Motor neuron (in vitro differentiated cells): ENCODE measurements around the gene FRMD4A. TPM values are rescaled to one million over a fixed set of nuclear protein-coding genes. Genes with fewer than 3 reads are reported as not detected.

Source experiments
- ATAC-seq, 8 experiments: fragments of 200-7000 bp; cut with Tn5 transposase; replicated peaks in 6 of 8; 2 replicates each; pipeline ENCODE4 v1.8.0; 2021; ENCODE audit warnings: mild to moderate bottlenecking in 8 of 8, moderate library complexity in 8 of 8
- H3K27ac ChIP-seq, 2 donors: fragments of 250-450 bp; sonication (Bioruptor Pico); 2 replicates each; pipeline ENCODE4 v1.9.0; 2021; ENCODE audit warnings: antibody characterized with exemption in 2 of 2, mild to moderate bottlenecking in 2 of 2, moderate library complexity in 1 of 2
- H3K4me1 ChIP-seq, 2 donors: fragments of 250-450 bp; sonication (Bioruptor Pico); replicated peaks in 1 of 2; 2 replicates each; pipeline ENCODE4 v1.6.1; 2021; ENCODE audit warnings: antibody characterized with exemption in 2 of 2, mild to moderate bottlenecking in 2 of 2, moderate library complexity in 1 of 2
- H3K4me3 ChIP-seq, 5 donors: fragments of 250-450 bp; sonication (Bioruptor Pico); 2 replicates each; pipeline ENCODE4 v1.9.0; 2021; ENCODE audit warnings: antibody characterized with exemption in 5 of 5, mild to moderate bottlenecking in 5 of 5, moderate library complexity in 4 of 5
- WGBS, 10 experiments: fragments of 450-650 bp; shearing (Covaris generic); methylation state at CpG; one replicate each; pipeline ENCODE4 v1.0.0; 2022; 5-methylcytosine and 5-hydroxymethylcytosine counted together
- in situ Hi-C, 9 experiments: fragments of 400-800 bp; cut with MboI; loops; one replicate each; pipeline ENCODE4 v1.15.0; 2021; ENCODE audit warnings: low sequenced_read_pairs in 9 of 9, low pct_unique_long_range_greater_than_20kb in 2 of 9; ENCODE audit not compliant: unreplicated experiment in 9 of 9
- total RNA-seq, 8 experiments: library from RNA; unstranded; fragments of 300-600 nt; gene quantifications; 2 replicates each; pipeline versions ENCODE4 v1.2.3 to v1.2.4, GENCODE V29; 2022

The FRMD4A gene
- total RNA-seq, 8 experiments from 2014 or later = 18.6 to 87.3 (median 44.5) TPM

DNA sequence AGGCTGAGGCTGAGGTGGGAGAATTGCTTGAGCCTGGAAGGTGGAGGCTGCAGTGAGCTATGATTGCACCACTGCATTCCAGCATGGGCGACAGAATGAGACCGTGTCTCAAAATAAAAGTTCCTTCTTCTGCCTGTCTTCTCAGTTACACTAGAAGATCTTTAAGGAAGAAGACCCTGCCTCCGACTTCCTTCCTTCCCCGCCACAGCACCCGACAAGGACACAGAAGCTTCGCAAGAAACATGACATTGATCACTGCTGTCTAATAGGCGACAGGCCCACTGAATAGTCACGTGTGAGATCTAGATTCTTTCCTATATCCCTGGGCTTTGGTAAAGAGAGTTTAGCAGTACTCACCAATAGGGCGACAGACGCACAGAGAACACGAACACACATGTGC lies 625.8 kb downstream of the FRMD4A start:
- ATAC-seq = no peak
- no peak overlapping the region for H3K4me3 ChIP-seq
- WGBS, 10 experiments = 33 to 100% (median 77%) methylated on average over 1 to 9 of the region's 11 CpGs; no CpG with 5 or more reads in 1 of the 10 experiments
- H3K27ac ChIP-seq = no peak overlapping the region
- in situ Hi-C loops = no loop called here
- H3K4me1 ChIP-seq = peaks cover 14 to 22% of the 10 kb centered on the region in 2 donors

DNA sequence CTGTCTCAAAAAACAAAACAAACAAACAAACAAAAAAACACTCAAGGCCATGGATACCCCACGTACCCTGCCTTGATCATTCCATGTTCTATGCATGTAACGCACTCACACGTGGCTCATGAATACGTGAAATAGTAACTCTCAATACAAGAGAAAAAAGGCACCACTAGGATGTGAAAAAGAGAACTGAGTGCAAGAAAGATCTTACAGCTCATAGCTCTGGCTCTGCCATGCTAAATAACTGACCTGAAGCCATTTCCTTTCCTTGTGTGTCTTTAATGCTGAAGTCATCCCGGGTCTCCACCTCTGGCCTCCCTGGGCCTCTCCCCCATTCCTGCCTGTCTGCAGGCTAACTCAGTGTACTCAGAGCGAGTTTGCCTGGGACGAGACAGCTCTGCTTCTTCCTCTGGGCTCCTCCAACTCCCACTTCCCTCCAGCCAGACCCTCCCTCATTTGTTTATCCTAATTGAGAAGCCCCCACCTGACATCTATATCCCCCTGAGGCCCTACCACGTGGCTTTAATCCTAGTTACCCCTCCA lies 626.7 kb downstream of the FRMD4A start:
- in situ Hi-C loops = no loop called here
- no peak overlapping the region for H3K27ac ChIP-seq
- H3K4me1 ChIP-seq = peaks cover 14 to 22% of the 10 kb centered on the region in 2 donors
- ATAC-seq = no peak
- WGBS, 10 experiments = 33 to 100% (median 96%) methylated on average over 1 to 7 of the region's 8 CpGs; no CpG with 5 or more reads in 2 of the 10 experiments
- H3K4me3 ChIP-seq = no peak overlapping the region

DNA sequence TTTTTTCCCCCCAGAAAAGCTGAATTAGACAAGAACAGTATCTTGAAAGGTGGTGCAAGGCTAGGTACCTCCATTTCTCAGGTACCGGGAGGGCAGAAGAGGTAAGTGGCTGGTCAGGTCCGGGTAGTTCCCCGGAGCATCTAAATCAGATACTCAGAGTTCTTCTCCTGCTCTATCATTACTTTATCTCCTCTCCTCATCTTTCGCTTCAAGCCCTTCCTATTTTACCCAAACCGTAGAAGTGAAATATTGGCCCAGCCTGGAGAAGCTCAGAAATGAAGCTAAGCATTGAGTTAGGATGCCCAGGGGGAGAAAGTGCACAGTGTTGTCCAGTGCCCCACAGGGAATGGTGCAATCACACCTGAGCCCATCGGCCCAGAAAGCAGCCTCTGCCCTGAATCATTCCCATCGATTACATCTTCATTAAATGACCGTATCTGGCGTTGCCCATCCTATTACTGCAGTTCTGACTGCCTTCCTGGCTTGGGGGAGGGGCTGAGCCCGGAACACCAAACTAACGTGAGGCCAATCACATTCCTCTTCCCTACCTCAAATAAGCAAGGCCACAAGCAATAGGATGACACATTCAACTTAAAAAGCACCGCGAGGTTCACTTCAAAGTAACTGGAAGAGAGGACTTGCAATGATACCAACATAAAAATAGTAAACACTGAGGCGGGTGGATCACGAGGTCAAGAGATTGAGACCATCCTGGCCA lies 627.5 kb downstream of the FRMD4A start:
- no peak for ATAC-seq
- in situ Hi-C loops = no loop called here
- no peak overlapping the region for H3K4me3 ChIP-seq
- H3K4me1 ChIP-seq = peaks cover 9 to 14% of the 10 kb centered on the region in 2 donors
- WGBS, 10 experiments = 74 to 100% (median 90%) methylated on average over 1 to 15 of the region's 15 CpGs
- H3K27ac ChIP-seq = no peak overlapping the region

- Histone ChIP-seq H3K4me1 (no peaks in the 10 kb centered on the region), H3K4me3 (no peak overlapping the region), H3K27ac (no peak overlapping the region)
- in situ Hi-C loops = no loop called here
- WGBS, 10 experiments = 69 to 100% (median 94%) methylated on average over 1 to 9 of the region's 17 CpGs; no CpG with 5 or more reads in 3 of the 10 experiments
- no peak for ATAC-seq
Measured at GRCh38 chr10:13701157-13701919, 629.4 kb downstream of the FRMD4A start.

DNA sequence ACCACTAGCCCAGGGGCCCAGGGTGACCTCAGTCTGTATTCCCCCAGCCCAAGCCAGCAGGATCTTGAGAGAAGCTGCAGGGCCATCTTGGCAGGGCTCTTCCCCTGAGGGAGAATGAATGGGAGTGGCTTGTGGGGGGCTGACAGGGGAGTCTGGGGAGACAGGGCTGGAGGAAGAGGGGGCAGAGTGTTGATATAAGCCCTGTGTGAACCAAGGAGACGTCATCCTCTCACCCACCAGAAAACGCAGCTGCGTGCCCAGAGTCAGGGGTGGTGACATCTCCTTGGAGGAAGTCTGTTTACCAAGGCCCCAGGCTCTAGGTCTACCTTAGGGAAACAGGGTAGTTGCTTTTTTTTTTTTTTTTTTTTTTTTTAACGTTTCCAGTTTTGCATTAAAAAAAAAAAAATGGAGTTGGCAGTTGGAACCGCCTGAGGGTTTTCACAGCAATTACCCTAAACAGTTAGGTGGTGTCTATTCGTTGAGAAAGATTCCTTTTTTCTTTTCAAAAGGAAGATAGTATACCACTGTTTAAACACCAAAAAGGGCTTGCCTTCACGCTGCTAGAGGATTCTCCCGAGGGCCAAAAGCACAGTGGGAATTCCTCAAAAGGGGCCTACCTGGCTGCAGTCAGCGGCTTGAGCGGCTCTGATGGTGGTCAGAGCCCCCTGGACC lies 630.1 kb downstream of the FRMD4A start:
- no peak overlapping the region for H3K27ac ChIP-seq
- no peak overlapping the region for H3K4me3 ChIP-seq
- in situ Hi-C loops = no loop called here
- no peaks in the 10 kb centered on the region for H3K4me1 ChIP-seq
- peak in 1 of 8 experiments; percentile 59 for ATAC-seq
- 40 to 100% (median 94%) methylated on average over 1 to 5 of the region's 10 CpGs; no CpG with 5 or more reads in 2 of the 10 experiments for WGBS, 10 experiments

- 61 to 100% (median 96%) methylated on average over 1 to 8 of the region's 10 CpGs; no CpG with 5 or more reads in 2 of the 10 experiments for WGBS, 10 experiments
- H3K4me3 ChIP-seq = no peak overlapping the region
- in situ Hi-C loops = no loop called here
- no peak for ATAC-seq
- H3K4me1 ChIP-seq = no peaks in the 10 kb centered on the region
- H3K27ac ChIP-seq = no peak overlapping the region
Measured at GRCh38 chr10:13699216-13699615, 631.5 kb downstream of the FRMD4A start.

DNA sequence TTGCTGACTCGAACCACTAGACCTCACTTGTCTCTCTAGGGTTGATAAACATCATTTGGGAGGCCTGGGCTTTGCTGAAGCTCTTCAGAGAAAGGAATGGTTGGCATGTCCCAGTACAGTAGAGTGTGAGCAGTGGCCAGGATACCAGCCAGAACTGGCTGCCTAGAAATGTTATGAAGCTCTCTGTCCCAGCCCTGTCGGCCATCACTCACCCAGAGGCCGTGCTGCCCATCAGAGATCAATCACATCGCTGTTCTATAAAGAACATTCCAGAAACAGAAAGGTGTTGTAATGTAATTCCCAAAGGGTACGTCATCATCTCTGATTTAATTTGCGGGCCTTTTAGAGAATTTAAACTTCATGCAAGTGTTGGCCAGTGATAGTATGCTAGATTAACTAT lies 632.5 kb downstream of the FRMD4A start:
- no peak for ATAC-seq
- in situ Hi-C loops = no loop called here

GRCh38 chr10:13696071-13696470 lies 634.7 kb downstream of the FRMD4A start:
- ATAC-seq = no peak
- H3K27ac ChIP-seq = no peak overlapping the region
- no peak overlapping the region for H3K4me3 ChIP-seq
- H3K4me1 ChIP-seq = no peaks in the 10 kb centered on the region
- in situ Hi-C loops = no loop called here
- WGBS, 10 experiments = 89 to 100% (median 99%) methylated on average over 2 to 8 of the region's 9 CpGs

More for the DNA sequence above, 632.5 kb downstream of the FRMD4A start:
- no peak overlapping the region for H3K27ac ChIP-seq
- WGBS, 10 experiments = 74 to 100% (median 92%) methylated on average over 1 to 6 of the region's 6 CpGs
- no peaks in the 10 kb centered on the region for H3K4me1 ChIP-seq
- no peak overlapping the region for H3K4me3 ChIP-seq

DNA sequence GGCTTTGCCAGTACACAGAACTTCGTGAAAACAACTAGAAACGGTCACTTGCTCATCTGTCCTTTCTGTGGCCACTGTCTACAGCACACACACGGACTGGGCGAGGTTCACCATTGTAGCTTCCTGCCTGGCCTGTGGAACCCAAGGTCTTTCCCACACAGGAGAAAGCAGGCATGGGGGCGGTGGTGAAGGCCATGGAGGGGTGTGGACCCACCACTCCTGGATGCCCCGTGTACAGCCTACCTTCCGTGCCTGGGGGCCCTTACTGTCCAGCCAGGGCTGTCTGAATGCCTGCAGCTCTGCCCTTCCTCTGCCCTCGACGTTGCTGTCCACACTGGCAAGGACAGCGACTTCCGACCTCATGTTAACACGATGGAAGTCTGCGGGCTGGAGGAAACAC lies 635.1 kb downstream of the FRMD4A start:
- Histone ChIP-seq H3K4me1 (no peaks in the 10 kb centered on the region), H3K27ac (no peak overlapping the region), H3K4me3 (no peak overlapping the region)
- in situ Hi-C loops = no loop called here
- ATAC-seq = no peak
- 75 to 93% (median 90%) methylated on average over 3 to 11 of the region's 13 CpGs; no CpG with 5 or more reads in 4 of the 10 experiments for WGBS, 10 experiments

DNA sequence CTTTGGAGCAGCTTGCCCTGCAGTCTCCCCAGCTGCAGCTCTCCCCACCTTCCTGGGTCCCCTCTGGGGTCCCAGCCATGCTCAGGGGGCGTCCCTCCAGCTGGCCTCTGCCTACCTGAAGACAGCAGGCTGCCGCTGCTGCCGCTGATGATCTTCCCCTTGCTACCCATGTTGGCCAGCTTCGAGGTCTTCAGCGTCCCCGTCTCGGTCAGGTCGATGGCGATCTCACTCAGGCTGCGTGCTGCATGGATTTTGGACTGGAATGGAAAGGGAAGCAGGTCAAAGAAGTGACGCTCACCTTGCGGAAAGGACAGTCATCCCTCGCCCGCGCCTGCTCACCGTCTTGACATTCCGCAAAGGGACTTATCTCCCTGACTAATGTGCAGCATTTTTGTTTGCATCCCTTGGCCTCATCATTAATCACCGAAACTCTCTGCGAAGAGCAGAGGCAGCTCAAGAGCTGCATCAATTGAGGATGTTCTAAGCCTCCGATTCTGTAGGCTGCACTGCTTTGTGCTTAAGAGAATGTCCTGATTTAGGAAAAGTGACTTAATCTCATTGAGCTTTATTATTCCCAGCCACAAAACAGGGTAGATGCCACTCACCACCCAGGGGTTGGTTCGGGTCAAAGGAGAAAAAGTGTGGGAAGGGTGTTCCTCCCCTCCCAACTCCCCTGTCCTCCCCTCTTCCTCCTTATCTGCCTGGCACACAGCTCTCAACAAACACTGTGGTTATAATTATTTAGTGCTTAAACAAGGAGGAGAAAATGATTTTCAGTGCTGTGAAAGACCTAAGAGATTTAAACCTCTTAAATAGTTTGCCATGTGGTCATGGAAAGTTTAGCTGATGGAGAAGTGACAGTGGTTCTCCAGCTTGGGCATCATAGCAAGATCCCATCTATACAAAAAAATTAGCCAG lies 636.7 kb downstream of the FRMD4A start:
- no peak for ATAC-seq
- 83 to 100% (median 92%) methylated on average over 1 to 19 of the region's 21 CpGs; no CpG with 5 or more reads in 4 of the 10 experiments for WGBS, 10 experiments

DNA sequence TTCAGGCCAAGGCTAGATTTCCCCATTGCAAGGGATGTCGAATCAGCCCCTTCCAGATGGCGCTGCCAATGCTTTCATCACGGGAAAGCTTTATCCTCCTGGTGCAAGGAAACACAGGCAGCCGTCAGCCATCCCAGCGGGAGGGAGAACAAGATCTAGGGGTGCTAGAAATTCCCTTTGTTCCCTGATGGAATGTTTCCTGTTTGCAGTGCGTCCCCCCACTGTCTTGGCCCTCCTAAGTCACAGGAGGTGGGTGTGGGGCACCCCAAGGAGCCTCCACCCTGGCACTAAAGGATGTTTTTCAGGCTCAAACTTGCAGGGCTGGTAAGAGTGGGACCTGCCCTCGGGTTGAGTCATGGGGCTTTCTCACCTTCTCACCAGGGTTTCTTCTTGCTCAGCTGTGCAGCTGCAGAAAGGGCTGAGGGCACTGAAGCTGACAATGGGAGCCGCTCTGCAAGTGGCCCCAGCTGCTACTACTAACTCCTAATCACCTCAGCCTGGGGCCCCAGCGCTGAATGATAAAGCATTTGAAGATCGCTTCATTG lies 640.4 kb downstream of the FRMD4A start:
- Histone ChIP-seq H3K4me1 (peaks cover 4 to 9% of the 10 kb centered on the region in 2 donors), H3K4me3 (no peak overlapping the region), H3K27ac (no peak overlapping the region)
- ATAC-seq = no peak
- 65 to 100% (median 78%) methylated on average over 1 to 4 of the region's 10 CpGs; no CpG with 5 or more reads in 2 of the 10 experiments for WGBS, 10 experiments
- in situ Hi-C loops = no loop called here

More for the DNA sequence above, 636.7 kb downstream of the FRMD4A start:
- in situ Hi-C loops = no loop called here
- Histone ChIP-seq H3K4me1 (no peaks in the 10 kb centered on the region), H3K4me3 (no peak overlapping the region), H3K27ac (no peak overlapping the region)

GRCh38 chr10:13686331-13686752 lies 644.4 kb downstream of the FRMD4A start:
- 20 to 100% (median 65%) methylated on average over 1 to 5 of the region's 5 CpGs; no CpG with 5 or more reads in 2 of the 10 experiments for WGBS, 10 experiments
- H3K4me3 ChIP-seq = no peak overlapping the region
- ATAC-seq = peak in 5 of 8 experiments; percentile 58 to 79 (median 74)
- no peak overlapping the region for H3K27ac ChIP-seq
- H3K4me1 ChIP-seq = peaks cover 16 to 19% of the 10 kb centered on the region in 2 donors
- in situ Hi-C loops = no loop called here
